ENCODE measurements around the gene SPOCK2.

Gene SPOCK2

DNA sequence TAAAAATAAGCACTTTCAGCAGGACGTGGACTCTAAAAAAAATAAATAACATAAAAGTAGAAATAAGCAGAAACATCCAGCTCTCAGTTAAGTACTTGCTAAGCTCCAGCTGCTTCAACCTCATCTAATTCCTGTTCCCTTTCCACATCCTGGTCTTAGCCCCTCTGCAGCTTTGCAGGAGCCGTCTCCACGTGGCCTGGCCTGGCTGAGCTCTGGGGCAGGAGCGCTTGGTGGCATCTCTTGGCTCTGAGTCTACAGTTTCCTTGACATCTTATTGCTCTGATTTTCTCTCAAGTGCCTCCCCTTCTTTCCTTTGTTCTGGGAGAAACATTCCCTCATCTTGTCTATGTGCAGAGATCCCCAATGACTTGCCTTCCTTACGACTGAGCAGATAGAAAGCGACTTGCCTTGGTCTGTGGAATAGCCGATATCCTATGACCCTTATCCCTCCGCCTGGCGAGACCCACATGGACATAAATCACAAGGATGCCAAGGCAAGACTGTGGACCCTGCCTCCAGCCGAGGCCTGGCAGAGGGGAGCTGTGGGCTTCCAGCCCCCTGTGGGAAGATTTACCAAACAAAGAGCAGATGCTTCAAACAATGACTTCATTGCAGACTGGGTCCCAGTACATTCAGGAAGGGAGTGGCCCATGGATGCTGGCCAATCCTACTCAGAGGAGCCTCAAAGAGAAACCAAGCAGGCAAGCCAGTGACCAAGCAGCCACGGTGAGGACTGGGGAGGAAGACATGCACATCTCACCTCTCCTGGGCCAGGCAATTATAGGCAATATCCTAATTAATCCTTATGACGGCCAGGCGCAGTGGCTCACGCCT is 61.9 kb downstream of the SPOCK2 start:
- no peak for DNase-seq

DNA sequence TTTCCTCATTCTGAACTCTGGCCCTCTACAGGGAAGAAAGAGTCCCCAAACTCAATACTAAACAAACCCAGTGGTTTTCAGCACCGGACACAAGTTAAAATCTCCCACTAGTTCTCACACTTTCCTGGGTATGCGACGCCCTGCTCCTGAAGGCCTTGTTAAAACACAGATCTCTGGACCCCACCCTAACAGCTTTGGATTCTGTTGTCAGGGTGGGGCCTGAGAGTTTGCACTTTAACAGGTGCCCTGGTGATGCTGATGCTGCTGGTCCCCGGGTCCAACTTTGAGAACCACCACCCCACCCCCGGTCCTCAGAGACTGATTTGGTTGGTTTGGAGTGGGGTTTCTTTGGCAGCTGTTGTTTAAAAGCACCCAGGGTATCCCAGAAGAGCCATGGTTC is 62.5 kb downstream of the SPOCK2 start:
- no peak for DNase-seq

- no peak for DNase-seq
These were observed 63.0 kb downstream of the SPOCK2 start for GRCh38 chr10:72025400-72025799.

DNA sequence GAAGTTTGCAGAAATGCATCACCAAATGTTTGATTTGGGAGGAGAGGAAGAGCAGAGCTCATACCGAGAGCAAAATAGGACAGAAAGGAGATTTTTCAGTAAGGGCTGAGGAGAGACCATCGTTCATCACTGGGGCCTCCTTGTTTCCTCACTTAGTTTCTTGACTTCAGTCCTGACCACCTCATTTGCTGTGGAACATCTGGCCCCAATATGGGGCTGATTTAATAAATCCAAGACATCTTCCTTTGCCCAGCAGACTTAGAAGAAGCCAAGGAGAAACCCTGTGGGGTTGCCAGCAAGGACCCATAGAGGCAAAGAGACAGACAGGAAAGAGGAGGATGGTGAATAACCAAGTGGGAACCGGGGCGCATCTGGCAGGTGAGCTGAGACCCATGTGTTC is 63.8 kb downstream of the SPOCK2 start:
- no peak for DNase-seq

GRCh38 chr10:72022228-72022627 is 66.1 kb downstream of the SPOCK2 start:
- DNase-seq, result no peak

GRCh38 chr10:72020914-72021809 is 67.2 kb downstream of the SPOCK2 start:
- DNase-seq, result no peak

- no peak for DNase-seq
These were observed 69.1 kb downstream of the SPOCK2 start for GRCh38 chr10:72019085-72019876.

DNA sequence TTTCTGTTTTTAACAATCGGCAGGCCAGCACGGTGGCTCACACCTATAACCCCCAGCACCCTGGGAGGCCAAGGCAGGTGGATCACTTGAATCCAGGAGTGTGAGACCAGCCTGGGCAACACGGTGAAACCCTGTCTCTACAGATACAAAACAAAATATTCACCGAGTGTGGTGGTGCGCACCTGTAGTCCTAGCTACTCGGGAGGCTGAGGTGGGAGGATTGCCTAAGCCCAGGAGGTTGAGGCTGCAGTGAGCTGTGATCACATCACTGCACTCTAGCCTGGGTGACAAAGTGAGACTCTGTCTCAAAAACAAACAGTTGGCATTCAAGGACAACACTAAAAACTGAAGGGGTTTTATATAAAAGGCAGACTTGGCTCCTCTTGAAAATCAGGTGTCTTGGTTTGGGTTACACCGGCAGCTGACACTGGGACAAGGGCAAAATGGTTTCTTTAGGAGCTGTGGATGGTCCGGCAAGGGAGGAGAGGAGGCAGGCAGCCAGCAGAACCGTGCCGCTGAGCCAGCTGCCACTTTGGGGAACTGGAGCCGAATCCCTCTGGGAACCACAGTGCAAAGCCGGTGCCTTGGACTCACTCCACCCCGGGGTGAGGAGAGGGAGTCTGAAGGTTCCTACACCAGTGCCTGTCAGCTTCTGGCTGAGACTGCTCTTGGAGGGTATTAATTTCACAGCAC is 71.6 kb downstream of the SPOCK2 start:
- no peak for DNase-seq

DNA sequence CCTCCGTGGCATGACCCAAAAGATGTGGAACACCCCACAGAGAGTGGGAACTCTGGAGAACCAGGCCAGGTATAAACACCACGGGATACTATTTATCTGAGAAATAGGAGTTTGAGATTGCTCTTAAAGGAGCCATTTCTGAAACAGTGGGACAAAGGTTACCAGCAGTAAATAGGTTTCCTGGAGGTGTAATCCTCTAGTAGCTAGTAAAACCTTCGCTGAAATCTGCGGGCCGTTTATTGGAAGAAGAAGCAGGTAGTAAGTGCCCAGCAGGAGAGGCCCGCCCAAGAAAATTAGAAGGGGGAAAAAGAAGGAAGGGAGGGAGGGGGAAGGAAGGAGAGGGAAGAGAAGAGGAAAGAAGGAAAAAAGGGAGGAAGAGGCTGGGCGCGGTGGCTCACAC is 72.5 kb downstream of the SPOCK2 start:
- DNase-seq, result no peak

GRCh38 chr10:72014785-72015480 is 73.4 kb downstream of the SPOCK2 start:
- peak in 1 of 2 donors; percentile 11 for DNase-seq

DNA sequence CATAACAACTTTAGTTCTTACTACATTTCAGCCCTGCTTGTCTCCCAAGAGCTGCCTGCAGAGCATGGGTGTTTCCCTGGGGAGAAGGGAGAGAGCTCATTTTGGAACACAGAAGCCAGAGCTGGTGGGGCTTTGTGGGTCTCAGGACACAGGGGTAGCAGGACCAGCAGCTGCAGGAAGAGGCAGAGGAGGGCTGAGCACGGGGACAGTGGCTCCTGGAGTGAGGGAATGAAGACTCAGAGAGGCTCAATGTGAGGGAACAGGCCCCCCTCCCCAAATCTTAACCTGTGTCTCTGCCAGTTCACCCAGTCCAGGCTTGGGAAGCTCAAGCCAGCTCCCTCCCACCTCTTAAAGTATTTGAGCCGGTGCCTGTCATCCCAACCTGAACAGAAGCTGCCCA is 74.2 kb downstream of the SPOCK2 start:
- DNase-seq, result no peak

- DNase-seq, result peak in 1 of 2 donors; percentile 56
These were observed 75.0 kb downstream of the SPOCK2 start for GRCh38 chr10:72013202-72013945.

DNA sequence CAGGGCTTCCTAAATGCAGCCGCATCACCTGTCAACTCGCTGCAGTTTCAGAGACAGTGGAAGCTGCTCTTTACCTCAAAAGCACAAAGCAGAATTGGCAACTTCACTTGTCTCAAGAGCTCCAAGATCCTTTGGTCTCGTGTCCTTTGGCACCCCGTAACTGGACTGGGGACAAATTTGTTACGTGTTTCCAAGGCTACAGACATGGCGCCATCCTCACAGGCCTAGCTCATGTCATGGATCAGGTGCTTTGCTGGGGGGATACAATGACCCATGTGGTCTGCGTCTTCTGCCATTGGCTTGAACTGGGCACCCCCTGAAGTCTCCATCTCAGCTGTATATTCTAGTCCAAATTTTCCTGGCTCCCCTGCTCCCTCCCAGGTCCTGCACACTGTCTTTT is 75.6 kb downstream of the SPOCK2 start:
- DNase-seq, result no peak

GRCh38 chr10:72011976-72012512 is 76.3 kb downstream of the SPOCK2 start:
- DNase-seq, result no peak

- DNase-seq, result peak; percentile 78 to 80
These were observed 76.9 kb downstream of the SPOCK2 start for GRCh38 chr10:72011468-72011867.

DNA sequence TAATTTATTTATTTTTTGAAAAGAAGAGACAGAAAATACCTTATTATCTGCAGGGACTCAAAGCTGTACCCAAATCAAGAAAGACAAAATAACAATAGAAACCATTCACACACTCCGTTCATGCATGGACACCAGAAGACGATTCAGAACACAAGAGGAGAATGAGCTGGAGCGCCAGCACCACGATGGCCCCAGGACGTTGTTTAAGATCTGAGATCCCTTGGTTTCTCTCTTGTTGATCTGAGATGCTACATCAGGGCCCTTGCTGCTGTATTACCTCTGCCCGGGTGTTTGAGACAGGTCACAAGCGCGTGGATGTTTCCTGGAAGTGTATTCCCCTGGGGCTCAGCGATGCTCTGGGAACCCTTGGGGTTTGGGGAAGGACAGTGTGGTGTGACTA is 77.3 kb downstream of the SPOCK2 start:
- DNase-seq, result no peak

DNA sequence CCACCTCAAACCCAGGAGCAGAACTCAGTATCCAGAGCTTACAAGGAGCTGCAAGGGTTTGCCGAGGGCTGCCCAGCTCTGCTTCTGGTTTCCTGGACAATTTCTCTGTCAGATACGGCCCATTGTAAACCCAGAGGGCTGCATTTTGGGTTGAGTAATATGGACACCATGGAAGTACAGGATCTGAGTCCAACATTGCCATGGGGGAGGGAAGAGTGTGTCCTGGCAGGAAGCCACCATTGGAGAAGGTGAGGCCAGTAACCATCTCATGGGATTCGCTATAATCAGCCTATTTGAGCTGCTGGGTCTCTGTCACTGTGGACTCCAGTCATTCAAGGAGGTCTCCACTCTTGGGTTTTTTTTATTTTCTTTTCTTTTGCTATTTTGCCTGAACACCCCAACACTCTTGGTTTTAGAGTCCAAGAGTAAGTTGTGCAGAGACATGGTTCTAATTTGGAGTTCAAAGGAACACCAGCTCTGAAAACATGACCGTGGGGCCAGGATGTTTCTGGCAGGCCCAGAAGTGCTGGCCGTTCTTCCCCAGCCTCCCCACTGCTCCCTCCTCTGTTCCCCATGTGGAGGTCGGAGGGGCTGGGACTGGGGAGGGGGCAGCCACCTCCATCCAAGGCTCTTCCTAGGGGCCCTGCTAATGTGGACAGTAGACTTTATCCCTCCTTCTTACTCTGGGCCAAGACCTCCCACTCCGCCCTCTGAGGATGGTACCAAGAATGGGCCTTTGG is 77.9 kb downstream of the SPOCK2 start:
- no peak for DNase-seq

DNA sequence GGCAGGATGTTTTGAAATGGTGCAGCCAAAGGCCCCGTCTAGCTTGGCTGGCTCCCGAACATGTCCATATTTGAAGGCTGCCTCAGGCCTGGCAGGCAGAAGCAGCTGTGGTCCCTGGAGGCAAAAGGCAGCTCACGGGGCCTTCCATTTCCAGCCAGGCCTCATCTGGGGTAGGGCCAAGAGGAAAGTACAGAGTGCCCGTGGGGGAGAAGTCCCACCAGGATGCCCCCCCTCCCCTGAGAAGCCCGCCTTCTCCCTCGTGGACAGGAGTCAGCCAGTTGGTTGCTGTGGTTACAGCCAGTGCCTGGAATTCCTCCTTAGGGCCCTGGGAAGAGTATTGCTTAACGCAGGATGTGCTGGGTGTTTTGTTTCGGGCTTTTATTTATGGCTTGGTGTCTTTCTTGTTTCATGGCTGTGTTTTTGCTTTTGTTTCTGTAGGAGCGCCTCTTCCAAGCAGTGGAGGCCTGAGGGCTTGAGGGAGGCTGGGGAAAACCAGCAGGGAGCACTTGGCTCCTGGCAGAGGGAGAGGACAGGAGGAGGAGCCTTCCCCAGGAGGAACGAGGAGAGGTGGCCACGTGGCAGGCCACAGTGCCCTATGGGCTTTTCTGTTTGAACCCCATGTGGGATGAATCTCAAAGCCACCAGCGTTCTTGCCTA is 78.8 kb downstream of the SPOCK2 start:
- DNase-seq, result peak; percentile 64 to 84

DNA sequence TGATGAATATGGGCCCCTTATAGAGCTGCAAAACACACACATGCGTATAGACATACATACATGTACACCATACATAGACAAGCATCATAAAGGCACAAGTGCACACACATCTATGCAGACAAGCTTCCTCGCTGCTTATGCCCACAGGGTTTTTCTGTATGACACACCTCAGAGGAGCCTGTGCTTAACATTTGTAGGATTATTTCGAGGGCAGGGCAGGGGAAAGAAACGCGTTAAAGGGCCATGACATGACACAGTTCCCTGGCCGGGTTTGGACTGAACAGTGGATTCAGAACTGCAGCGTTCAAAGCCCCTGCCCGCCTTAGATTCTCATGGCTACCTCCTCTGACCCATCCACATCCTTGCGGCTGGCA is 79.3 kb downstream of the SPOCK2 start:
- no peak for DNase-seq

Measured in hippocampal formation (tissue), 2 donors.